AG04450 (cell line): ENCODE data around the gene MAGI2. TPM values are rescaled to one million over a fixed set of nuclear protein-coding genes. Genes with fewer than 3 reads are reported as not detected.
A peak's percentile ranks its signal among the peaks of the same experiment; 100 is the strongest.
"Not testable (repeated sequence)": the region's sequence is repeated elsewhere in the genome, so short reads cannot be mapped to it uniquely, and the experiment has no call there.

ENCODE experiments used
- CTCF ChIA-PET: fragments of 300-600, 350-600 bp; formaldehyde crosslinking; extraction: SDS; loops from one replicate; lab custom pipeline; 2022; ENCODE audit warnings: antibody characterized with exemption, inconsistent platforms; lab: Charles Lee
- POLR2A ChIA-PET: fragments of 350-600 bp; formaldehyde crosslinking; extraction: SDS; loops from one replicate; lab custom pipeline; 2021; ENCODE audit warnings: antibody characterized with exemption, inconsistent platforms; lab: Yijun Ruan, JAX
- DNase-seq: peaks from one replicate; pipeline ENCODE4 v3.0.0-alpha.2; 2011; ENCODE audit warnings: low read depth, low spot score
- H3K27ac ChIP-seq: one replicate; pipeline ENCODE4 v1.5.1; 2012; ENCODE audit warnings: low read depth, low read length, control low read depth
- H3K27me3 ChIP-seq: one replicate; pipeline ENCODE4 v1.6.0; 2012; ENCODE audit warnings: low read length; ENCODE audit not compliant: control insufficient read depth, insufficient read depth
- H3K4me3 ChIP-seq: 2 replicates; pipeline ENCODE4 v1.5.1; 2011; ENCODE audit warnings: mild to moderate bottlenecking, low read depth, low read length, control low read depth
- H3K9me3 ChIP-seq: 2 replicates; pipeline ENCODE4 v1.5.1; 2012; ENCODE audit warnings: low read length; ENCODE audit not compliant: control insufficient read depth, insufficient read depth
- polyA plus RNA-seq: library from polyadenylated mRNA; depleted of rRNA; stranded (reverse); fragments of >200 nt; gene quantifications from 2 replicates; pipeline ENCODE4 v1.2.3, GENCODE V29; 2011
- TF ChIP-seq, protein P1 (sequence below): IDR thresholded peaks from 2 replicates; pipeline ENCODE4 v1.5.1; 2011; ENCODE audit warnings: low read depth, low read length, control low read depth, inconsistent platforms

The MAGI2 gene
- polyA plus RNA-seq, 1 experiment, result 2.3 TPM

GRCh38 chr7:78329001-78329655 is 1124.3 kb downstream of the MAGI2 start:
- Histone ChIP-seq H3K27me3 (no peaks in the 10 kb centered on the region), H3K4me3 (no peak overlapping the region), H3K9me3 (no peaks in the 10 kb centered on the region), H3K27ac (no peak overlapping the region)
- POLR2A ChIA-PET, result no interaction called here
- CTCF ChIA-PET, result interaction anchor here (1.2 kb wide), 1 partner anchor 309 kb away, joined by 4 read pairs; no protein-coding TSS in a partner anchor
- DNase-seq, result no peak
- TF ChIP-seq, protein P1, sequence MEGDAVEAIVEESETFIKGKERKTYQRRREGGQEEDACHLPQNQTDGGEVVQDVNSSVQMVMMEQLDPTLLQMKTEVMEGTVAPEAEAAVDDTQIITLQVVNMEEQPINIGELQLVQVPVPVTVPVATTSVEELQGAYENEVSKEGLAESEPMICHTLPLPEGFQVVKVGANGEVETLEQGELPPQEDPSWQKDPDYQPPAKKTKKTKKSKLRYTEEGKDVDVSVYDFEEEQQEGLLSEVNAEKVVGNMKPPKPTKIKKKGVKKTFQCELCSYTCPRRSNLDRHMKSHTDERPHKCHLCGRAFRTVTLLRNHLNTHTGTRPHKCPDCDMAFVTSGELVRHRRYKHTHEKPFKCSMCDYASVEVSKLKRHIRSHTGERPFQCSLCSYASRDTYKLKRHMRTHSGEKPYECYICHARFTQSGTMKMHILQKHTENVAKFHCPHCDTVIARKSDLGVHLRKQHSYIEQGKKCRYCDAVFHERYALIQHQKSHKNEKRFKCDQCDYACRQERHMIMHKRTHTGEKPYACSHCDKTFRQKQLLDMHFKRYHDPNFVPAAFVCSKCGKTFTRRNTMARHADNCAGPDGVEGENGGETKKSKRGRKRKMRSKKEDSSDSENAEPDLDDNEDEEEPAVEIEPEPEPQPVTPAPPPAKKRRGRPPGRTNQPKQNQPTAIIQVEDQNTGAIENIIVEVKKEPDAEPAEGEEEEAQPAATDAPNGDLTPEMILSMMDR, result no peak

GRCh38 chr7:78327718-78328117 is 1125.7 kb downstream of the MAGI2 start:
- no peak overlapping the region for H3K27ac ChIP-seq

GRCh38 chr7:78326876-78327275 is 1126.6 kb downstream of the MAGI2 start:
- no peak overlapping the region for H3K27ac ChIP-seq
- CTCF ChIA-PET, result no interaction called here
- no peaks in the 10 kb centered on the region for H3K9me3 ChIP-seq
- H3K27me3 ChIP-seq, result no peaks in the 10 kb centered on the region
- POLR2A ChIA-PET, result no interaction called here
- no peak overlapping the region for H3K4me3 ChIP-seq
- no peak for DNase-seq
- TF ChIP-seq, protein P1, result no peak

More at GRCh38 chr7:78327718-78328117, 1125.7 kb downstream of the MAGI2 start:
- Histone ChIP-seq H3K9me3 (no peaks in the 10 kb centered on the region), H3K27me3 (no peaks in the 10 kb centered on the region), H3K4me3 (no peak overlapping the region)
- ChIA-PET POLR2A (no interaction called here), CTCF (no interaction called here)
- DNase-seq, result no peak
- TF ChIP-seq, protein P1, result no peak

- TF ChIP-seq, protein P1, result no peak
- no peak overlapping the region for H3K4me3 ChIP-seq
- CTCF ChIA-PET, result no interaction called here
- no peaks in the 10 kb centered on the region for H3K27me3 ChIP-seq
- peak; percentile 3 for DNase-seq
- POLR2A ChIA-PET, result no interaction called here
- H3K27ac ChIP-seq, result no peak overlapping the region
- no peaks in the 10 kb centered on the region for H3K9me3 ChIP-seq
Observed at GRCh38 chr7:78326189-78326588, 1127.3 kb downstream of the MAGI2 start.

- CTCF ChIA-PET, result no interaction called here
- Histone ChIP-seq H3K4me3 (no peak overlapping the region), H3K27ac (no peak overlapping the region), H3K27me3 (no peaks in the 10 kb centered on the region), H3K9me3 (no peaks in the 10 kb centered on the region)
- POLR2A ChIA-PET, result no interaction called here
- no peak for DNase-seq
- TF ChIP-seq, protein P1, result no peak
Observed at GRCh38 chr7:78323118-78323517, 1130.3 kb downstream of the MAGI2 start.

GRCh38 chr7:78322231-78322630 is 1131.2 kb downstream of the MAGI2 start:
- DNase-seq, H3K27ac ChIP-seq, H3K9me3 ChIP-seq, H3K27me3 ChIP-seq, H3K4me3 ChIP-seq, CTCF ChIA-PET, POLR2A ChIA-PET: not testable (repeated sequence)
